Posterior cingulate gyrus (tissue), 11 donors: ENCODE data around the gene LLGL2.
A peak's percentile ranks its signal among the peaks of the same experiment; 100 is the strongest.
"Not testable (repeated sequence)": the region's sequence is repeated elsewhere in the genome, so short reads cannot be mapped to it uniquely, and the experiment has no call there.

ENCODE experiments used
- DNase-seq, 10 donors: peaks; one replicate each; pipeline versions ENCODE4 v3.0.0 to v3.0.0-alpha.2; 2020 to 2021; ENCODE audit warnings: mixed read lengths in 3 of 10
- intact Hi-C: fragments of 100-400 bp; cut with DNase I; formaldehyde crosslinking; loops from one replicate; pipeline ENCODE4 v1.15.1; 2023

The LLGL2 gene

GRCh38 chr17:75565066-75565465, 39.6 kb downstream of the LLGL2 start:
- DNase-seq, result peak in 1 of 10 donors; percentile 55
- intact Hi-C loops, result no loop called here

DNA sequence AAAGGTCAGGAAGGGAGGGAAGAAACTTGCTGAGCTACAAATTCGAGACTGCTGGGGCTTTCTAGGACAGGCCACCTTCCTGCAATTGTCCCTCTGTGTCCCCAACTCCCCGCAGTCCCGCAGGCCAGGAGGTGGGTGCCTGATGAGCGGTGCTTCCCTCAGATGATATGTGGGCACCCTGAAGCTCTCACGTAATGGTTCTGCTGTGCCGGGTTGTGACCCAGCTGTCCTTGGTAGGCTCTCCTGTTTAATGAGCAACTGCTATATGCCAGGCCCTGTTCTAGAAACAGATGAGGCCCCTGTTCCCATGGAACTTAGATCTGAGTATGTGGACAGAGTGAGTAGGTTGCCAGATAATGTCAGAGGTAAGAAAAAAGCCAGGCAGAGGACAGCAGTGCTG, 40.1 kb downstream of the LLGL2 start:
- intact Hi-C loops, result no loop called here
- DNase-seq, result no peak

DNA sequence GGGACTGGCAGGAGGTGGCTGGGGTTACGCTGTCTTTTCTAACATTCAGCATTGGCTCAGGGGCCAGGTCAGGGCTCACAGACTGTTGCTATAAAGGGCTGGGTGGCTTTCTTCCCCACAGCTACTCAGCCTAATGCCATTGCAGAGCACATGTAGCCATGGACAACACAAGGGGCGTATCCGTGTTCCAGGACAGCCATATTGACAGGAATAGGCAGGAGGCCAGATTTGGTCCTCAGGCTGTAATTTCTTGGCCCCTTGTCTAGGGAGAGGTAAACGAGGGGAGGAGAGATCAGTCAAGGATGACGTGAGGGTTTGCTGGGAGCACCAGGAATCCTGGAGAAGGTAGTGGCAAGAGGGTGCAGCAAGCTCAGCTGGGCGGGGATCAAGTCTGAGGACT, 40.9 kb downstream of the LLGL2 start:
- no peak for DNase-seq
- intact Hi-C loops, result no loop called here

DNA sequence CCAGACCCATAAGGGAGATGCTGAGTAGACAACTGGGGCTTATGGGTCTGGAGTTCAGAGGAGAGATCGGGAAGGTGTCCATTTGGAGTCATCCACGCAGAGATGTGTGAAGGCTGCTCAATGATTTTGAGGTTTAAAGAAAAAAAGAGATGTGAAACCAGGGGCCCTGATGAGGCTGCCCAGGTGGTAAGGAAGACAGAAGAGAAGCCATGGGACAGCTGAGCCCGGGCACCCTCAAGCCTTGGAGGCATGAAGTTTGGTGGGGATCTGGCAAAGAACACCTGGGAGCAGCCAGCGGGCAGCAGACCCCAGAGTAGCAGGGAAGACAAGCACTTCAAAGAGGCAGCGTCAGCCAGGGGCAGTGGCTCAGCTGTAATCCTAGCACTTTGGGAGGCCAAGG, 41.3 kb downstream of the LLGL2 start:
- DNase-seq, result peak in 1 of 10 donors; percentile 61
- intact Hi-C loops, result no loop called here

- intact Hi-C loops, result no loop called here
- peak in 1 of 10 donors; percentile 55 for DNase-seq
Measured at GRCh38 chr17:75568412-75569255, 43.1 kb downstream of the LLGL2 start.

DNA sequence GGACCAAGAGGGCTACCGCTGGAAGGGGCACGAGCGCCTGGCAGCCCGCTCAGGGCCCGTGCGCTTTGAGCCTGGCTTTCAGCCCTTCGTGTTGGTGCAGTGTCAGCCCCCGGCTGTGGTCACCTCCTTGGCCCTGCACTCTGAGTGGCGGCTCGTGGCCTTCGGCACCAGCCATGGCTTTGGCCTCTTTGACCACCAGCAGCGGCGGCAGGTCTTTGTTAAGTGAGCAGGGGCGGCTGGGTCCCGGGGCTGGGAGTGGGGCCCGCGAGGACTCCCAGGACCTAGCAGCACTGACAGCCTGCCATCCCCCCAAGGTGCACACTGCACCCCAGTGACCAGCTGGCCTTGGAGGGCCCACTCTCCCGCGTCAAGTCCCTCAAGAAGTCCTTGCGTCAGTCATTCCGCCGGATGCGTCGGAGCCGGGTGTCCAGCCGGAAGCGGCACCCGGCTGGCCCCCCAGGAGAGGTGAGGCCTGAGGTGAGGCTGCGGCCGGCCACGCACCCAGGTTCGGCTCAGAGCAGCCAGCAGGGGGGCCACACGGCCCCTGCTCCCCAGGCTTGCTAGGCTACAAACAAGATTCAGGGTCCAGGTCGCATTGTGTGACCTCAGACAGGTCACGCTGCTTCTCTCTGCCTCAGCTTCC, 44.7 kb downstream of the LLGL2 start:
- DNase-seq, result peak in 1 of 10 donors; percentile 86

GRCh38 chr17:75570772-75571171, 45.3 kb downstream of the LLGL2 start:
- intact Hi-C loops, result no loop called here
- DNase-seq, result peak in 1 of 10 donors; percentile 62

More for the DNA sequence above, 44.7 kb downstream of the LLGL2 start:
- intact Hi-C loops, result no loop called here

GRCh38 chr17:75571197-75571884, 45.8 kb downstream of the LLGL2 start:
- peak in 1 of 10 donors; percentile 86 for DNase-seq
- intact Hi-C loops, result no loop called here

GRCh38 chr17:75571885-75572215, 46.4 kb downstream of the LLGL2 start:
- DNase-seq, result peak in 1 of 10 donors; percentile 79
- intact Hi-C loops, result no loop called here

- peak in 1 of 10 donors; percentile 72 for DNase-seq
- intact Hi-C loops, result no loop called here
Measured at GRCh38 chr17:75572713-75573539, 47.4 kb downstream of the LLGL2 start.

DNA sequence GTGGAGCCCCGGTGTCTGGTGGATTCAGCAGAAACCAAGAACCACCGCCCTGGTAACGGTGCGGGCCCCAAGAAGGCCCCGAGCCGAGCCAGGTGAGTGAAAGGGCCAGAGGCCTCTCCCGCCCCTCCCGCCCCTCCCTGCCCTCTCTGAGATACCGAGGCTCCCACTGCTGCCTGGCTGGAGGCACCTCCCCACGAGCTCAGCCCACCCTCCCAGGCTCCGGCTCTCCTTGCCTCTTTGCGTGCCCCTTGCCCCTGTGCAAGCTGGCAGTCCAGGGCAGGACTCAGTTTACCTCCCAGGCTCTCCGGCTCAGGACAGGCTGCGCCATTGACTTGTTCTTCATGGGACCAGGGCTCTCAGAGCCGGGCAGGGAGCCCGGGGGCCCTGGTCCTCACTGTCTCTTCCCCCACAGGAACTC, 48.1 kb downstream of the LLGL2 start:
- intact Hi-C loops, result no loop called here
- peak in 1 of 10 donors; percentile 71 for DNase-seq

- intact Hi-C loops, result no loop called here
- peak in 1 of 10 donors; percentile 63 for DNase-seq
Measured at GRCh38 chr17:75573994-75574393, 48.5 kb downstream of the LLGL2 start.

DNA sequence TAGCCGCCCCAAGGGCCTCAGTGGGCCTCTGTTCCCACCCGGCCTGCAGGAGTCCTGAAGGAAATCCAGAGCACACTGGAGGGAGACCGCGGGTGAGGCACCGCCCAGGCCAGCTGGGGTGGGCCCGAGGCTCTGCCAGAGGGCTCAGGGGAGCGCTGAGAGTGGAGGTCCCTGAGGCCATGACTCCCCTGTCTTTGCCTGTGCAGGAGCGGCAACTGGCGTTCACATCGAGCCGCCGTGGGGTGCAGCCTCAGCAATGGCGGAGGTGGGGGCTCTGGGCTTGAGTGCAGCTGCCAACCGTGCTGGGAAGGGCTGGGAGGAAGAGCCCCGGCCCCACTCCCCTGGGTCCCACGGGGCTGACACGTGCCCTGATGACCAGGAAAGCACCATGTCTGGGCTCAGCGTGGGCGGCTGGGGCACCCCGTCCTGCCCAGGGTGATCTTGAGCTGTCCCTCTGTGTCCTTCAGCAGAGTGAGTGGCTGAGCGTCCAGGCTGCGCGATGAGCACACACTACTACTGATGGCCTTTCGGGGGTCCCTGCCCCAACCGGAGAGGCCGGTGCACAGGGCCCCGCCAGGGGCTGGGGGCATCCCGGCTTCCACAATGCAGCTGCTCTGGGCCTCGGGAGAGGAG, 49.0 kb downstream of the LLGL2 start:
- intact Hi-C loops, result no loop called here
- DNase-seq, result peak in 1 of 10 donors; percentile 80

- peak in 1 of 10 donors; percentile 51 for DNase-seq
Measured at GRCh38 chr17:75575197-75575596, 49.7 kb downstream of the LLGL2 start.

DNA sequence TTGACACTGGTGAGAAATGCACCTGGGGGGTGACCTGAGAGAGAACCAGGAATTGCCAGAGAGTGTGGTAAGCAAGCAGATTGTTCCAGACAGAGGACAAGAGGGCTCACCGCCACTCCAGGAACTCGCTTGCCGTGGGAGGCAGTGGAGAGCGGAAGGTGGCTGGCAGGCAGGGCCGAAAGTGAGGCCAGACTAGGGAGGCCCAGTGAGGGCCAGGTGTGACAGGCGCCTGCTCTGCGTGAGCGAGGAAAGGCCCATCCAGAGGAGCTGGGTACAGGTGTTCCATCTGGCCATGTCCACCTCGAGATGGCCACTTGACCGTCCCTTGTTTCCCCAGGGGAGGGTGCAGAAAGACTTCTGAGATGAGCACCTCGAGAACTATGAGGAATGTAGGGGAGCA, 50.2 kb downstream of the LLGL2 start:
- intact Hi-C loops, result no loop called here
- DNase-seq, result peak in 1 of 10 donors; percentile 64

More at GRCh38 chr17:75575197-75575596, 49.7 kb downstream of the LLGL2 start:
- intact Hi-C loops, result no loop called here

DNA sequence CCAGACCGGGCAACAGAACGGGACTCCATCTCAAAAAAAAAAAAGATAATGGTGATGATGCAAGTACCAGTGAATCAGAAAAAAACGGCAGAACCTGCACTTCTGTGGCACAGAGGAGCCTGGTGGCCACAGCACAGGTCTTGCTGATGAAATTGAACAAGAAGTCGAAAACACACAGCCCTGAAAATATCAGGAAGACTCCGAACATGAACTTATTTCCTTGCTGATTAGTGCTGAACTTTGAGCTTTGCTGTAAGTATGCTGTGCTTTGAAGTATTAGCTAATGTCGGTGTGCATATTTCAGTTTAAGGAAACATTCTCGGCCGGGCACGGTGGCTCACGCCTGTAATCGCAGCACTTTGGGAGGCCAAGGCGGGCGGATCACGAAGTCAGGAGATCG, 51.2 kb downstream of the LLGL2 start:
- no peak for DNase-seq
- intact Hi-C loops, result no loop called here

DNA sequence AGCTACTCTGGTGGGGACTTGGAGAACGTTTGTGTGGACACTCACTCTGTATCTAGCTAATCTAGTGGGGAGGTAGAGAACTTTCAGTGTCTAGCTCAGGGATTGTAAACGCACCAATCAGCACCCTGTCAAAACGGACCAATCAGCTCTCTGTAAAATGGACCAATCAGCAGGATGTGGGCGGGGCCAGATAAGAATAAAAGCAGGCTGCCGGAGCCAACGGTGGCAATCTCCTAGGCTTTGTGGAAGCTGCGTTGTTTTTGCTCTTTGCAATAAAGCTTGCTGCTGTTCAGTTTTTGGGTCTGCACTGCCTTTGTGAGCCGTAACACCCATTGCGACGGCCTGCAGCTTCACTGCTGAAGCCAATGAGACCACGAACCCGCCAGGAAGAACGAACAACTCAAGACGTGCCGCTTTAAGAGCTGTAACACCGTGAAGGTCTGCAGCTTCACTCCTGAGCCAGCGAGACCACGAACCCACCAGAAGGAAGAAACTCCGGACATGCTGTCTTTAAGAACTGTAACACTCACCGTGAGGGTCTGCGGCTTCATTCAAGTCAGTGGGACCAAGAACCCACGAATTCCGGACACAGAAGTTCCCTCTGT, 55.7 kb downstream of the LLGL2 start:
- DNase-seq, intact Hi-C loops: not testable (repeated sequence)

GRCh38 chr17:75583197-75583596, 57.7 kb downstream of the LLGL2 start:
- intact Hi-C loops, DNase-seq: not testable (repeated sequence)

DNA sequence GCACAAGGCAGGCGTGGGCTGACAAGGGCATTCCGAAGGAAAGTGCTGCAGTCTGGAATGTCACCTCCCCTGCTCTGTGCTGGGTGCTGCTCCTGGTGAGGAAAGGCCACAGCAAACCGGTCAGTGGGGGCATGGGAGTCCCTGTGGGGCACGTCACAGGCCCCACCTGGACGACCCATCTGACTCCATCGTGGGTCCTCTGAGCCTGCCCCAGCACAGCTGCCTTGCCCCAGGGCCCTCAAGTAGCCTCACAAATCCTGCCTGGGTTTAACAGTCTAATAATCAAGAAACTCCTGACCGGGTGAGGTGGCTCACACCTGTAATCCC, 59.3 kb downstream of the LLGL2 start:
- DNase-seq, result peak in 1 of 10 donors; percentile 67
- intact Hi-C loops, result loop anchor here (5.0 kb wide), 1 partner anchor 158 kb away; no protein-coding TSS in a partner anchor
